Mammary microvascular endothelial cell (primary cell): Measurements from ENCODE around the gene USP20. TPM values are rescaled to one million over a fixed set of nuclear protein-coding genes. Genes with fewer than 3 reads are reported as not detected.

Source experiments
- total RNA-seq: library from RNA; depleted of rRNA; stranded (reverse); fragments of >200 nt; gene quantifications from 2 replicates; pipeline ENCODE4 v1.2.3, GENCODE V29; 2015

The USP20 gene
- total RNA-seq, result 11.9 and 15.0 TPM in 2 replicates

DNA sequence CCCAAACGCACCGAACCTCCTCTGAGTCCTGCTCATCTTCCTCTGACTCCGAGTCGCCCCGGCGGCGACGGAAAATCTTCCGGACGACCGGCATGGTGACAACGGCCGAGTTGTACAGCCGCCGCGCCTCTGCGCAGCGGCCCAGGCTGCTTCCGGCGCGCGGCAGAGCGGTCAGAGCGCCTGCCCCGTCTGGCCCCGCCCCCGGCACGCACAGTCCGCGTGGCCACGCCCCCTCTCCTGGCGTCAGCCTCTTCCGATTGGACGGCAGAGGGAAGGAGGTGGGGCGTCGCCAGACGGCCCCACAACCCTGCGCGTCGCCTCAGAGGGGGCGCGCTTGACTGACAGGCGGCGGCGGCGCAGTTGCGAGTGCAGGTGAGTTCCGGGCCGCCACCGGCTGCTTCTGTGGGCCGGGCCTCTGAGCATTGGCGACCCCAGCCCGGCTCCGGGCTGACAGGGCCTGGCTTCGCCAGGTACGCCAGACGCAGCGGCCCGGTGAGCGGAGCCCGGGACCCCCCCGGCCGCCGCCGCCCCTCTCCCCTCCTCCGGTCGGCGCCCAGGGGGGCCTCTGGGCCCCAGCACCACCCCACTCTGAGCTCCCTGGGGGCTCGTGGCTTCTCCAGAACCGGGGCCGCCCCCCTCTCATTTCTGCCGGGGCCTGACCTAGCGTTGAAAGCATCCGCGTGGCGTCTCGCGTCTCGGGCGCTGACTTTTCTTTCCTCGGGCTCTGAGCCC, at the start of gene USP20, which contains the start of gene C9orf78:
TSS of gene USP20 (plus strand) at position 331 of the 732 bp plus-strand sequence. CDS start 17,098 bp downstream, outside the sequence.
TSS of gene C9orf78 (minus strand) at position 148 of the 732 bp plus-strand sequence. CDS start at position 94, 54 bp downstream.

DNA sequence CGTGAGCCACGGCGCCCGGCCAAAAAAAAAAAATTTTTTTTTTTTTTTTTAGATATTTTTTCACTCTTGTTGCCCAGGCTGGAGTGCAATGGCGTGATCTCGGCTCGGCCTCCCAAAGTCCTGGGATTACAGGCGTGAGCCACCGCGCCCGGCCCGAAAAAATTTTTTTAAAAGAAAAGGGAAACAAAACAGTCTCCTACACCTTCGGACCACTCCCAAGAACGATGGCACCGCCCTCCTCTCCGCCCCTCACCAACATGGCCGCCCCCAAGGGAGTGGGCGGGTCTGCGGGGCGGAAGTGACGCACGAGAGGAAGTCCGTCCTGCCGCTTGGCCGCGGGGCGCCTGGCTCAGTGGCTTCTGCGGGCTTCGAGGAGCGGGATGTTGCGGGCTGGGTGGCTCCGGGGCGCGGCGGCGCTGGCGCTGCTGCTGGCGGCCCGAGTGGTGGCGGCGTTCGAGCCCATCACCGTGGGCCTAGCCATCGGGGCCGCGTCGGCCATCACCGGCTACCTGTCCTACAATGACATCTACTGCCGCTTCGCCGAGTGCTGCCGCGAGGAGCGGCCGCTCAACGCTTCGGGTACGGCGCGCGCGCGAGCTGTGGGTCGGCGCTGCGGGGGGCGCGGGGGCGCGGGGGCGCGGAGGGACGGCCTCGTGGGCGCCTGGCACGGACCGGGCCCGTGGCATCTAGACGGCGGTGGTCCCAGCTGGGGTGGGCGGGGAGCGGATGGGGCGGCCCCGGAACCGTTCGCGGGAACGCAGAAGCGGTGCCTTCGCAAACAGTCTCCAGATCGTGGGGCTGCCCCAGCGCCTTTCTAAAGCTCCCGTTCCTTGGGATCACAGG, 32.2 kb upstream of the USP20 start, which contains the start of gene TOR1B:
TSS of gene TOR1B (plus strand) at position 352 of the 843 bp plus-strand sequence. CDS start at position 381, 29 bp downstream.

DNA sequence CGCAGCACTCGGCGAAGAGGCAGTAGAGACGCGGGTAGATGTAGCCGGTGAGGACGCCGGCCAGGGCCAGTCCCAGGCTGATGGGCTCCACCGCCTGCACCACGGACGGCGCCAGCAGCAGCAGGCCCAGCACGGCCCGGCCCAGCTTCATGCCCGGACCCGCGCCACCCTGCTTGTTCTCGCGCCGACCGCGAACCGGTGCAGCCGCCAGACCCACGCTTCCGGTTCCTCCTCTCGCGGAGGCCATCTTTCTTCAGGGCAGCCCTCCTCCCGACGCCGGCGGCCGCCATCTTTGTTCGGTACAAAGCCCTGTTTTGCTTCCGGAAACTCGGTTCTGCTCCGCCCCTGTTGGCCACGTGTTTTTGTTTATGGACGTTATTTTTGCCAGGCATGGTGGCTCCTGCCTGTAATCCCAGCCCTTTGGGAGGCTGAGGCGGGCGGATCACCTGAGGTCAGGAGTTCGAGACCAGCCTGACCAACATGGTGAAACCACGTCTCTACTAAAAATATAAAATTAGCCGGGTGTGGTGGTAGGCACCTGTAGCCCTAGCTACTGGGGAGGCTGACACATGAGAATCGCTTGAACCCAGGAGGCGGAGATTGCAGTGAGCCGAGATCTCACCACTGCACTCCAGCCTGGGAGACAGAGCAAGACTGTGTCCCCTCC, 11.2 kb upstream of the USP20 start, which contains the start of gene TOR1A:
TSS of gene TOR1A (minus strand) at position 202 of the 667 bp plus-strand sequence. CDS start at position 151, 51 bp downstream.

Other genes starting within 250 kb of the USP20 start
- 0.47 TPM in 1 of 2 replicates, not detected in the other for gene C9orf50, start 214.4 kb upstream of the USP20 start, total RNA-seq
- 44.7 and 54.1 TPM in 2 replicates for gene NTMT1, start 209.3 kb upstream of the USP20 start, total RNA-seq
- 24.0 and 25.1 TPM in 2 replicates for gene ASB6, start 193.3 kb upstream of the USP20 start, total RNA-seq
- 0.20 and 0.40 TPM in 2 replicates for gene PRRX2, start 169.8 kb upstream of the USP20 start, total RNA-seq
- gene PTGES, start 82.4 kb upstream of the USP20 start, total RNA-seq, result 0.30 TPM in 1 of 2 replicates, not detected in the other
- 23.9 and 24.0 TPM in 2 replicates for gene TOR1B, start 32.3 kb upstream of the USP20 start, total RNA-seq
- 62.6 and 68.3 TPM in 2 replicates for gene TOR1A, start 11.3 kb upstream of the USP20 start, total RNA-seq
- gene C9orf78, start 183 bp upstream of the USP20 start, total RNA-seq, result 50.6 and 57.3 TPM in 2 replicates
- 13.5 and 15.3 TPM in 2 replicates for gene FNBP1, start 207.7 kb downstream of the USP20 start, total RNA-seq
- gene GPR107, start 218.4 kb downstream of the USP20 start, total RNA-seq, result 16.2 and 16.9 TPM in 2 replicates